Measurements from ENCODE around the gene PRPF6.

PRPF6 gene

GRCh38 chr20:63980806-63981728, at the start of gene PRPF6:
PRPF6 (plus strand) TSS chr20:63981132; CDS start chr20:63981246, 114 bp downstream.
- no peak for DNase-seq

GRCh38 chr20:63931735-63932134, 49.2 kb upstream of the PRPF6 start:
- DNase-seq = no peak

GRCh38 chr20:63932606-63933160, 48.2 kb upstream of the PRPF6 start:
- no peak for DNase-seq

DNA sequence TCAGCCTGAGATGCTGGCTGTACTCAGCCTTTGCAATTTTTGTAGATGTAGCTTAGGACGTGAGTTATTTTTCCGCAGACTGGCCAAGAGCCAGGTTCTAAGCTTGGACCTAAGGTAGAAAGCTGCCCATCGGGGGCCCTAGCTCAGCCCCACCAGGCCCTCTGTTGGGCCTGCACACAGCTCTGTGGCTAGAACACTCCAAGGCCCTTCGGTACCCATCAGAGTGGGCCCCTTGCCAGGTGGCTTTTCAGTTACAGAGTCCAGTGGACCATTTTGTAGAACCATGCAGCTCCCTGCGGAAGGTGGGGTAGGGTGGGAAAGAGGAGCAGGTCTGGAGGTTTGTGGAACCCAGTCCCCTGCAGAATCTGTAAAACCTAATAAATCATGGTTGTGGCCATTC, 47.3 kb upstream of the PRPF6 start:
- no peak for DNase-seq

DNA sequence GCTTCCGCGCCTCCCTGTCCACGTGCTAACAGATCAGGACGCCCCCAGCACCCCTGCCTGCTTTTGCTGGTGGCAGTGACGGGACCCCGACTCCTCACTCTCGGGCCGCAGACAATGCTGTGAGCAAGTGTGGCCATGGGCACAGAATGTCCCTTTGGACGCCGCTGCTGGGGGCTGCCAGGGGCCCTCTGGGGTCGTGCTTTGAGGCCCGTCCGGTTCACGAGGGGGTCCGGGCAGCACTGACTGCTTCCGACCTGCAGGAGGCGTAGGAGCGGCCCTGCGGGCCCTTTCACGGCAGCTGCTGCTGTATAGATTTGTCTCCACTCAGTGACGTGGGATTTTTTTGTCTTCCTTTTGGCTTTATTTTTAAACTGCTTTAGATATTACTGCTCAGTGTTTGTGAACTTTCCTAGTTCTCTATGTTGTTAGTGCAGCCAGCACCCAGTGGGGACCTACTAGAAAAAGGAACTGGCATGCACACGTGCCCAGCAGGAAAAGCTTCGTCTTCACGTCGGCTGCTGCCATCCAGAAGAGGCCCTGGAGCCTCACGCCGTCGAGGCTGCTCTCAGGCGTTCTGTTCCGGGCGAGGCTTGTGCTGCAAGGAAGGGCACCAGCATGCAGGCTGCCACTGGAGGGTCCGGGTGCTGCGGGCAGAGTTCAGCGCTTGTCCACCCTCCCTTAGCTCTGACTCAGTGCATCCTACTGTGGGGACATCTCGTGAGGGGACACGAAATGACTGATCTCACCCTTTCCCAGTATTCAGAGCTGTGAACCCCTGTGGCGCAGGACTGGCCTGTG, 46.5 kb upstream of the PRPF6 start:
- DNase-seq = no peak

GRCh38 chr20:63935447-63935846, 45.5 kb upstream of the PRPF6 start:
- no peak for DNase-seq

DNA sequence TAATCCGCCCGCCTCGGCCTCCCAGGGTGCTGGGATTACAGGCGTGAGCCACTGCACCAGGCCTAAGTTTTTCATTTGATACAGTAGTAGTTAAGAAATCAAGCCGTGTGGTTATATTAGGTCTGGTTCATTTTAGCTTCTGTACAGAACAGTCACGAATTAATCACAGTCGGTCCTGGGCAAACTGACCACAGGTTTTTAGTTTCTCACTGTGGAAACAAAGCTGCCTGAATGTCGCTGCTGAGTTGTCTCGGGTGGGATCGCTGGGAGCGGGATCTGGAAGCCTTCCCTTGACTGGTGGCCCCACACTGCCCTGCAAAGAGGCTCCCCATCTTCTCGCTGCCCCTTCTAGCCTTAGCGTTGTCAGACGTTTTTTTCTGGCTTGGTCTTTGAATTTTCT, 43.3 kb upstream of the PRPF6 start:
- no peak for DNase-seq

- DNase-seq = no peak
These were observed 41.6 kb upstream of the PRPF6 start for GRCh38 chr20:63939061-63939935.

DNA sequence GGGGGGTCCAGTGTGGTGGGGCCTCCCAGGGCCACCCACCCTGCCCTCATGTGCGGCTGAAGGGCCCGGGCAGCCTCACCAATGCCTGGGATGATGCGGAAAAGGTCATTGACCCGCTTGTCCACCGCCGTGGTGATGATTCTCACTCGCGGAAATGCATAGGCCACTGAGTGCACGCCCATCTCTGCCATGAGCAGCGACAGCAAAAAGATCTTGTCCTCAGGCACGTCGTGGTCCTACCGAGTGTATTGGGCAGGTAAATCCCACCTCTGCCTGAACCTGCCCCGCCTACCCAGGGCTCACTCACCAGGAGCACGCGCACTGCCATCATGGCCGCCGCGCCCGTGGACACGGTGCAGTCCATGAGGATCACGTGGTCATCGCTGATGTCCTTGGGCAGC, 40.9 kb upstream of the PRPF6 start:
- DNase-seq = no peak

GRCh38 chr20:63940472-63941266, 40.3 kb upstream of the PRPF6 start:
- no peak for DNase-seq

- DNase-seq = no peak
These were observed 39.5 kb upstream of the PRPF6 start for GRCh38 chr20:63941282-63942081.

- DNase-seq = no peak
These were observed 38.5 kb upstream of the PRPF6 start for GRCh38 chr20:63942250-63942951.

DNA sequence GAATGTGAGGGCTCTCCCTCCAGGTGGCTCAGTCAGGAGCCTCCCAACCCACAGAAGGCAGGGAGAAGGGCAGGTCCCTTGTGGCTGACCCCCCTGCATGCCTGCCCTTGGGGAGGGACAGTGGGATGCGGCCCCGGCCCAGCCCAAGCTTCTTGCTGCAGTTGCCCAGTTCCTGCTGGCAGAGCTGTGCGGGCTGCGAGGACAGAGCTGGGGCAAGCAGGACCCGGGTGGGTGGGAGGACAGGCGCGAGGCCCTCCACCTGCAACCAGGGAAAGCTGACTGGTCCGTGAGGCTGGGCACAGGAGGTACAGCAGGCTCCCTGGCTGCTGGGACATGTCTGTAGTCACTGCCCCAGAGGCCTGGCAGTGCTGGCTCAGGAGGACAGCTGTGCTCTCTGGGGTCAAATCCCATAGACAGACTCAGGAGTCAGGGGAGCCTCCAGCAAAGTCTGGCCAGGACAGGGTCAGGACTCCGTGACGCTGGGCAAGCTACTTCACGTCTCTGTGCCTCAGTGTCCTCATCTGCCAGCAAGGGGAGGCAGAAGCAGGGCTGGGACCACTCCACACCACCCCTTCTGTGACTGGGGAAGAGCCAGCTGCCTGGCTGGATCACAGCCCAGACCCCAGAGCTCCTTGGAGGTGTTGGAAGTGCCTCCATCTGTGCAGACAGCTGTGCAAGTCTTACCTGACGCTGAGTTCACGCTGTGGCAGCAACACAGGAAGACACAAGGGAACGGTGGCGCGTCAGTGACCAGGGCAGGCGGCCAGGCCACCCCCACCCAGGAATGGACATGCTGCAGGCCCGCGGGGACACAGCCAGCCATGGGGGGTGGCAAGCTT, 37.7 kb upstream of the PRPF6 start:
- DNase-seq = no peak

- no peak for DNase-seq
These were observed 37.2 kb upstream of the PRPF6 start for GRCh38 chr20:63943808-63944077.

GRCh38 chr20:63944078-63944941, 36.6 kb upstream of the PRPF6 start:
- DNase-seq = no peak

GRCh38 chr20:63945031-63945658, 35.8 kb upstream of the PRPF6 start:
- DNase-seq = no peak

DNA sequence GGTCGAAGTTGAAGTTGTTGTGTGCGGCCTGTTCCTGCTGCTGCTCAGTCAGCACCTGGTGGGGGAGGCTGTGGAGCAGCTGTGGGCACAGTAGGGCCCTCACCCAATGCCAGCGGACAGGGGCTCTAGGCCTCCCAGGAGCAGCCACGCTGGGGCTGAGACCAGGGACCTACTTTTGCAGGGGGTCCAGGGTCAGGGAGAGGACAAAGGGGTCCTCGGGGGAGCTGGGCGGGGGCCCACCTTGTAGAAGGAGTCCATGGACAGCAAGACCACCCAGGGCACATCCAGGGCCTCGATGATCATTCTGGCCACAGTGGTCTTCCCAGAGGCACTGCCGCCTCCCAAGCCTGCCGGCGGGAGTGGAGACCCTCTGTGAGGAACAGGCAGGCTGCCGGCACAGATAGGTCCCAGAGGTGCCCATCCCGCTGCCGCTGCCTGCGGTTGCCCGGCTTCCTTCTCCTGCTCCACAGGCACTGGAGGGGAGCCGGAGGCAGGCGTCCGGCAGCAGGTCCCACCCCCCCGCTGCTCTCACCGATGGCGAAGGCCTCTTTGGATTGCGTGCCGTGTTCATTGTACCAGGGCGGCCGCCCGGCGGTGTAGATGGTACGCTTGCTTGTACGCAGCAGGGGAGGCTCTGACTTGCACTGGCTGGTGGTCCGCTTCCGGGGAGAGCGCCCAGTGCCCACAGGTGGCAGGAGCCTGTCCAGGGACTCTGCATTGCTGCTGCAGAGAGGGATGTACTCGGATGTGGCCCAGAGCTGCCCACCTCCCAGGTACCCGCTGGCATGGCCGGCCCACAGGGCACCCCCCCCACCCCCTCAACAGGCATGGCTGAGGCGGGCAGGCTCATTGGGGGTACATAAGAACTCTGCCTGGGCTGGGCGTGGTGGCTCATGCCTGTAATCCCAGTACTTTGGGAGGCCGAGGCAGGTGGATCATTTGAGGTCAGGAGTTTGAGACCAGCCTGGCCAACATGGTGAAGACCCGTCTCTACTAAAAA, 34.7 kb upstream of the PRPF6 start:
- DNase-seq = no peak
